ENCODE measurements around the gene HCK.
"Not testable (repeated sequence)": the region's sequence is repeated elsewhere in the genome, so short reads cannot be mapped to it uniquely, and the experiment has no call there.

Gene HCK

GRCh38 chr20:32111753-32112152 is 59.7 kb downstream of the HCK start:
- DNase-seq (ENCODE audit: low spot score): no peak
- no peak for TF ChIP-seq CTCF (IDR thresholded peaks at IDR 0.05; ENCODE audit: borderline replicate concordance, control extremely low read depth, extremely low read depth, insufficient read depth, missing control alignments)

GRCh38 chr20:32112841-32113240 is 60.8 kb downstream of the HCK start:
- in situ Hi-C loops (cut with MboI; ENCODE audit: low sequenced_read_pairs, unreplicated experiment): no loop called here
- no peak for TF ChIP-seq CTCF (IDR thresholded peaks at IDR 0.05; ENCODE audit: borderline replicate concordance, control extremely low read depth, extremely low read depth, insufficient read depth, missing control alignments)
- DNase-seq (ENCODE audit: low spot score): no peak

More at GRCh38 chr20:32111753-32112152, 59.7 kb downstream of the HCK start:
- in situ Hi-C loops (cut with MboI; ENCODE audit: low sequenced_read_pairs, unreplicated experiment): no loop called here

- no peak for TF ChIP-seq CTCF (IDR thresholded peaks at IDR 0.05; ENCODE audit: borderline replicate concordance, control extremely low read depth, extremely low read depth, insufficient read depth, missing control alignments)
- DNase-seq (ENCODE audit: low spot score): no peak
- in situ Hi-C loops (cut with MboI; ENCODE audit: low sequenced_read_pairs, unreplicated experiment): no loop called here
These were observed 61.7 kb downstream of the HCK start for GRCh38 chr20:32113591-32114260.

- no peak for DNase-seq (ENCODE audit: low spot score)
- no peak for TF ChIP-seq CTCF (IDR thresholded peaks at IDR 0.05; ENCODE audit: borderline replicate concordance, control extremely low read depth, extremely low read depth, insufficient read depth, missing control alignments)
- in situ Hi-C loops (cut with MboI; ENCODE audit: low sequenced_read_pairs, unreplicated experiment): no loop called here
These were observed 62.4 kb downstream of the HCK start for GRCh38 chr20:32114305-32114960.

GRCh38 chr20:32115211-32115767 is 63.2 kb downstream of the HCK start:
- in situ Hi-C loops (cut with MboI; ENCODE audit: low sequenced_read_pairs, unreplicated experiment): no loop called here
- no peak for DNase-seq (ENCODE audit: low spot score)
- TF ChIP-seq CTCF (IDR thresholded peaks at IDR 0.05; ENCODE audit: borderline replicate concordance, control extremely low read depth, extremely low read depth, insufficient read depth, missing control alignments): no peak

GRCh38 chr20:32116079-32116521 is 64.1 kb downstream of the HCK start:
- in situ Hi-C loops (cut with MboI; ENCODE audit: low sequenced_read_pairs, unreplicated experiment): no loop called here

GRCh38 chr20:32116796-32117195 is 64.8 kb downstream of the HCK start:
- DNase-seq (ENCODE audit: low spot score); in situ Hi-C loops (cut with MboI; ENCODE audit: low sequenced_read_pairs, unreplicated experiment): not testable (repeated sequence)

More at GRCh38 chr20:32116079-32116521, 64.1 kb downstream of the HCK start:
- no peak for TF ChIP-seq CTCF (IDR thresholded peaks at IDR 0.05; ENCODE audit: borderline replicate concordance, control extremely low read depth, extremely low read depth, insufficient read depth, missing control alignments)
- DNase-seq (ENCODE audit: low spot score): no peak

- in situ Hi-C loops (cut with MboI; ENCODE audit: low sequenced_read_pairs, unreplicated experiment); DNase-seq (ENCODE audit: low spot score): not testable (repeated sequence)
These were observed 66.4 kb downstream of the HCK start for GRCh38 chr20:32118427-32118826.

All from GM13976 (cell line).